ENCODE results near the gene SPEG. TPM values are rescaled to one million over a fixed set of nuclear protein-coding genes. Genes with fewer than 3 reads are reported as not detected.

SPEG gene
- total RNA-seq (1 to 10 TPM; 8.8 to 9.0 TPM), polyA plus RNA-seq (under 1 TPM; 0.15 to 0.20 TPM)

DNA sequence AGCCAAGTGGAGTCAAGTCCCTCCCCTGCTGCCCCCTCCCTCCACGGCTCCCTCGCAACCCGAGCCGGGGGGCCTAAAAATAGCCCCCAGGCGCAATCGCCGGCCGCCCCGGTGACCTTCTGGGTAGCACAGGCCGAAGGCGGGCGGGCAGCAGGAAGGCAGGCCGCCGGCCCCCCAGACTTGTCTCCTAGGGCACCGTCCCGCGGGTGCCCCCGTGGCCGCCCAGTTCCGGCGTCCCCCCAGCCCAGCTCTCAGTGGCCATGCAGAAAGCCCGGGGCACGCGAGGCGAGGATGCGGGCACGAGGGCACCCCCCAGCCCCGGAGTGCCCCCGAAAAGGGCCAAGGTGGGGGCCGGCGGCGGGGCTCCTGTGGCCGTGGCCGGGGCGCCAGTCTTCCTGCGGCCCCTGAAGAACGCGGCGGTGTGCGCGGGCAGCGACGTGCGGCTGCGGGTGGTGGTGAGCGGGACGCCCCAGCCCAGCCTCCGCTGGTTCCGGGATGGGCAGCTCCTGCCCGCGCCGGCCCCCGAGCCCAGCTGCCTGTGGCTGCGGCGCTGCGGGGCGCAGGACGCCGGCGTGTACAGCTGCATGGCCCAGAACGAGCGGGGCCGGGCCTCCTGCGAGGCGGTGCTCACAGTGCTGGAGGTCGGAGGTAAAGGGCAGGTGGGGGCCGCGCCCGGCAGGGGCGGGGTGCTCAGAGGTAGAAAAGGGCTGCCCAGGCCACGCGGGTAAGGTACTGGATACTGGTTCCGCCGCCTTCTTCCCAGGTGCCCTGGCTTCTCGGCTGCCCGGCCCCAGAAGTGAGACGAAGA lies at the start of gene SPEG:
SPEG (plus strand) TSS at position 126 of the 808 bp plus-strand sequence; CDS start at position 261, 135 bp downstream.
- DNase-seq = no peak
- intact Hi-C loops (cut with micrococcal nuclease) = loop anchor here (1.0 kb wide), 1 partner anchor 32 kb away; no protein-coding TSS in a partner anchor
- H3K27ac Mint-ChIP-seq = no peak within 1 kb of the TSS
- Histone ChIP-seq H3K9me3 (ENCODE audit: control insufficient read depth in 1 of 2, low read length in 2 of 2) (no peaks in the 10 kb centered on the region), H3K36me3 (ENCODE audit: insufficient read depth, low read length) (no peaks in the 10 kb centered on the region), H3K27ac (ENCODE audit: low read depth, low read length) (no peak within 1 kb of the TSS), H3K4me3 (ENCODE audit: low read length in 2 of 2) (no peak within 1 kb of the TSS), H3K27me3 (ENCODE audit: insufficient read depth, low read length) (peaks cover 10% of the 10 kb centered on the region), H3K4me1 (ENCODE audit: insufficient read depth, low read length) (no peaks in the 10 kb centered on the region)
- no peaks in the 10 kb centered on the region for H3K9me3 Mint-ChIP-seq
- POLR2A ChIA-PET (ENCODE audit: partially characterized antibody) = interaction anchor here (0.8 kb wide), 1 partner anchor 155 kb away, joined by 4 read pairs; no protein-coding TSS in a partner anchor
- H3K4me3 Mint-ChIP-seq = peak within 1 kb of the TSS in 1 of 8 donors; percentile 41
- peaks cover 0 to 7% (median 3%) of the 10 kb centered on the region in 4 donors for H3K4me1 Mint-ChIP-seq
- CTCF ChIA-PET (ENCODE audit: partially characterized antibody) = interaction anchor here (1.2 kb wide), 1 partner anchor 95 kb away, joined by 5 read pairs; no protein-coding TSS in a partner anchor
- H3K27me3 Mint-ChIP-seq = peaks cover 6 to 15% of the 10 kb centered on the region in 2 donors
- no peaks in the 10 kb centered on the region for H3K36me3 Mint-ChIP-seq

DNA sequence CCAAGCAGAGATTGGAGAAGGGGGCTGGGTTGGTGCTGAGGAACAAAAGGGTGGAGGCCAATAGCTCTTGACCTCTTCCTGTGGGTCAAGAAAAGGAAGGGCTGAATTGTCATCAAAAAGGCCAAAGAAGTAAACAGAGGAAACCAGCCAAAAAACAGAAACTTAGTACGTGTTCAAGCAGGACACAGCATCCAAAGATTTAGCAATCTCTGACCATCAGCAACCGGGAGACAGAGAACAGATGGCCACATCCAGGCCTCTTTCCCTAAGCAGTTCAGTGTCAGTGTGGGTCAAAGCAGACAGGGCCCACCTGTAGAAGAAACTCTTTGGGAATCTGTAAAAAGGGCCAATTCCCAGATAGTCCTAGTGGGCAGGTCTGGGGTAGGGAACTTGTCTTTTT lies 49.8 kb upstream of the SPEG start:
- peak overlapping the region in 2 of 7 donors; percentile 48 to 65 for H3K27ac Mint-ChIP-seq
- peak overlapping the region in 5 of 8 donors; percentile 39 to 78 (median 60) for H3K4me3 Mint-ChIP-seq
- no peak for DNase-seq
- ChIA-PET CTCF (ENCODE audit: partially characterized antibody) (no interaction called here), POLR2A (ENCODE audit: partially characterized antibody) (no interaction called here)
- H3K36me3 Mint-ChIP-seq = peaks cover 38 to 62% of the 10 kb centered on the region in 2 donors
- Histone ChIP-seq H3K27ac (ENCODE audit: low read depth, low read length) (no peak overlapping the region), H3K4me3 (ENCODE audit: low read length in 2 of 2) (no peak overlapping the region), H3K27me3 (ENCODE audit: insufficient read depth, low read length) (no peaks in the 10 kb centered on the region), H3K9me3 (ENCODE audit: control insufficient read depth in 1 of 2, low read length in 2 of 2) (no peaks in the 10 kb centered on the region), H3K4me1 (ENCODE audit: insufficient read depth, low read length) (peaks cover 22% of the 10 kb centered on the region), H3K36me3 (ENCODE audit: insufficient read depth, low read length) (peaks cover 47% of the 10 kb centered on the region)
- no peaks in the 10 kb centered on the region for H3K9me3 Mint-ChIP-seq
- intact Hi-C loops (cut with micrococcal nuclease) = loop anchor here (5.0 kb wide), 4 partner anchors 88 to 1113 kb away; partner anchors contain the start of genes AAMP and PNKD
- H3K4me1 Mint-ChIP-seq = peaks cover 11 to 36% (median 22%) of the 10 kb centered on the region in 4 donors
- H3K27me3 Mint-ChIP-seq = no peaks in the 10 kb centered on the region

DNA sequence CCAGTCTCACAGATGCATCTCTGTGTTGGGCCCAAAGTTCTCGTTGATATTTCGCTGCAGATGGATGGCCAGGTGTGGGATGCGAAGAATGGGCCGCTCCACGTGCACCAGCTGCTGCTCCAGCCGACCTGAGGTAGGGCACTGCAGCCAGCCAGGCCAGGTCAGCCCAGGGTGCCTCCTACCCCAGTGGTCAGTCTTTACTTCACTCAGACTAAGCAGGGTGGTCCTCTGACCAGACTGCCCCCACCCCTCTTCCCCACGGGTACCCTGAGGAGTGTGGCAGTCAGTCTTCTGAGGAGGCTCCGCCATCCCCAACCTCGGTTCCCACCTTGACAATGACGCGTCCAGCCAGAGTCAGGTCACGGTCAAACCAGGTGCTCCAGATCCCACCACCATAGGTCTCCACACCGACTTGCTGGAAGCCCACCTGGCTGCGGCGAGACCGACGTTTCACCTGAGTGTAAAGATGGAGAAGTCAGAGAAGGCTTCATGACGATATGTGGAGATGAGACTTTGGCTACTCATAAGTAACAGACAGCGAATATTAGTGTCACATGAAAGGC lies 48.6 kb upstream of the SPEG start:
- intact Hi-C loops (cut with micrococcal nuclease) = loop anchor here (5.0 kb wide), 4 partner anchors 89 to 1114 kb away; partner anchors contain the start of genes AAMP and PNKD
- CTCF ChIA-PET (ENCODE audit: partially characterized antibody) = no interaction called here

DNA sequence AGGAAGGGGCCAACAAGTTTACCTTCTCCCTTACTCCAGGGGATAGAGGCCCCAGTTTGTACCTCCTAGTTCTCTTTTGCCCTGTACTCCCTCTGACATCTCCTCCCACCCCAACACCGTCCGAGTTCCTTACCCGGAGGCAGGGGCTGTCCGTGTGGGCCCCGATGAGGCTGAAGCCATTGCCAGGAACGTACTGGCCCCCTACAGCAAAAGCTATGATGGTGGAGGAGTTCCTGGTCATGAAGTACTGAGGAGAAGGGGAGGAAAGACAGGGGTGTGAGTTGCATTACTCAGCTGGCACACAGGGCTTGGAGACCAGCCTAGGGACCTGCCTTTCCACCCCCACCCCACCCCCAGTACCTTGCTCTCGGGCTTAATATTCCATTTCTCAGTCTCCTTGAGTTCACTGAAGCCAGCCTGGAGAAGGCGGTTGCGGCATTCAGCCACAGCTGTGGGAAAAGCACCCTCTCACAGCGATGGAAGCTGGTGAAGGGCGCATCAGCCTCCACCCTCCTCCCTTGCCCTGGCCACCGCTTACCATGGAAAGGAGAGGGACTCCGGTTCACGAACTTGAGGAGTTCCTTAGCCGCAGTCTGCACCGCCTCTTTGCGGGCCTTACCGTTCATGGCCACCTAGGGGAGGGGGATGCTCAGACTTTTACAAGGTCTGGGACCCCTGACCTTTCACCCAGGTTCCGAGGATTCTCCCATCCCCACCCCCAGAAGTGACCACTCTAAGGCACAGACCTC lies 47.9 kb upstream of the SPEG start:
- no peak for DNase-seq
- H3K9me3 ChIP-seq (ENCODE audit: control insufficient read depth in 1 of 2, low read length in 2 of 2) = no peaks in the 10 kb centered on the region
- ChIA-PET CTCF (ENCODE audit: partially characterized antibody) (interaction anchor here (0.6 to 4.3 kb wide), 5 partner anchors 16 to 676 kb away, joined by 3 to 43 read pairs (median 6); partner anchors contain the start of genes NHEJ1 and TTLL4), POLR2A (ENCODE audit: partially characterized antibody) (interaction anchor here (0.9 to 2.7 kb wide), 12 partner anchors 9 to 494 kb away, joined by 3 to 23 read pairs (median 5); partner anchors contain the start of genes ANKZF1, ATG9A, DNAJB2 and GLB1L)
- intact Hi-C loops (cut with micrococcal nuclease) = loop anchor here (5.0 kb wide), 4 partner anchors 89 to 1114 kb away; partner anchors contain the start of genes AAMP and PNKD
- H3K27ac Mint-ChIP-seq = peak overlapping the region; percentile 95 to 98 (median 97)
- no peaks in the 10 kb centered on the region for H3K9me3 Mint-ChIP-seq
- H3K36me3 ChIP-seq (ENCODE audit: insufficient read depth, low read length) = peaks cover 34% of the 10 kb centered on the region
- H3K4me1 Mint-ChIP-seq = peaks cover 11 to 36% (median 22%) of the 10 kb centered on the region in 4 donors
- no peaks in the 10 kb centered on the region for H3K27me3 ChIP-seq (ENCODE audit: insufficient read depth, low read length)
- no peaks in the 10 kb centered on the region for H3K27me3 Mint-ChIP-seq
- H3K36me3 Mint-ChIP-seq = peaks cover 24 to 48% of the 10 kb centered on the region in 2 donors
- peak overlapping the region; percentile 92 to 98 (median 96) for H3K4me3 Mint-ChIP-seq
- H3K4me1 ChIP-seq (ENCODE audit: insufficient read depth, low read length) = peaks cover 22% of the 10 kb centered on the region
- H3K27ac ChIP-seq (ENCODE audit: low read depth, low read length) = peak overlapping the region; percentile 94
- peak overlapping the region; percentile 75 to 88 for H3K4me3 ChIP-seq (ENCODE audit: low read length in 2 of 2)

More for the DNA sequence above, 48.6 kb upstream of the SPEG start:
- H3K27me3 ChIP-seq (ENCODE audit: insufficient read depth, low read length) = no peaks in the 10 kb centered on the region
- Mint-ChIP-seq H3K27ac (peak overlapping the region in 3 of 7 donors; percentile 52 to 86 (median 63)), H3K36me3 (peaks cover 30 to 55% of the 10 kb centered on the region in 2 donors), H3K9me3 (no peaks in the 10 kb centered on the region), H3K4me1 (peaks cover 11 to 36% (median 22%) of the 10 kb centered on the region in 4 donors), H3K4me3 (peak overlapping the region; percentile 44 to 98 (median 82)), H3K27me3 (no peaks in the 10 kb centered on the region)
- no peak for DNase-seq
- peaks cover 22% of the 10 kb centered on the region for H3K4me1 ChIP-seq (ENCODE audit: insufficient read depth, low read length)
- H3K9me3 ChIP-seq (ENCODE audit: control insufficient read depth in 1 of 2, low read length in 2 of 2) = no peaks in the 10 kb centered on the region
- POLR2A ChIA-PET (ENCODE audit: partially characterized antibody) = interaction anchor here (1.2 to 2.7 kb wide), 3 partner anchors 107 to 210 kb away, joined by 3 to 23 read pairs (median 6); partner anchors contain the start of genes ANKZF1, ATG9A and DNAJB2
- no peak overlapping the region for H3K4me3 ChIP-seq (ENCODE audit: low read length in 2 of 2)
- peaks cover 40% of the 10 kb centered on the region for H3K36me3 ChIP-seq (ENCODE audit: insufficient read depth, low read length)
- no peak overlapping the region for H3K27ac ChIP-seq (ENCODE audit: low read depth, low read length)

DNA sequence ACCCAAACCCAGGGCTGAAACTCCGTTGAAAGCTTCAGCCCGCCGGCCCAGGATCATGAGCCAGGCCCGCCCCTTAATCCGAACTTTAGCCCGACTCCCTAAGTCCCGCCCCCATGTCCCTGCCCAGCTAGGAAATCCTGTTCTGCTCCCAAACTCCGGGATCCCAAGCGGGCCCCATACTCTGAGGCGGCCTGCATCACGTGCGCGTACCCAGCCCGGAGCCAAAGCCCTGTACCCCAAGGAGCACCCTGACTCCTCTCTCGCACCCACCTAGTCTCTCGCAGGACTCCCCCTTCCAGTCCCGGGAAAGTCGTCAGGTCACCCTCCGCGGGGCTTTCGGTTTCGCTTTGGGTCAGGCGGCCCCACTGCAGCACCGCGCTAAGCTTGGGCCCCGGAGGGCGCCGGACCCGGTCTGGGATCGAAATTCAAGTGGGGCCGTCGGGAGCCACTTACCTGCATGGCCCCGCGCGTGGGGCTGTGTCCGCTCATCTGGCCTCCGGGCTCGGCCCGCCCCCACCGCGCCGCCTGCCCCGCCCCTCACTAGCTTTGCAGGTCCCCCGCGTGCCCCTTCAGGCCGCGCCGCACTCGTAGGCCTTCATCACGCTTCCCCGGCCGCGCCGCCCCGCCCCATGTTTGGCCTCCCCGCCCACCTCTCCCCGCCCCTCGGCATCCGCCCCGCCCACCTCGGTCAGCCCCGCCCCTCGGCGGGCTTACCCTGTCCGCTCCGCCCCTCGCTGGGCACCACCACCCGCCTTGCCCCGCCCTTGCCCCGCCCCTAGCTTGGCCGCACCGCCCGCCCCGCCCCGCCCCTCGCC lies 47.1 kb upstream of the SPEG start, which contains the start of gene DNPEP:
DNPEP (minus strand) TSS at position 607 of the 815 bp plus-strand sequence; CDS start at position 489, 118 bp downstream.
- Histone ChIP-seq H3K9me3 (ENCODE audit: control insufficient read depth in 1 of 2, low read length in 2 of 2) (no peaks in the 10 kb centered on the region), H3K27ac (ENCODE audit: low read depth, low read length) (peak within 1 kb of the TSS; percentile 94), H3K4me1 (ENCODE audit: insufficient read depth, low read length) (peaks cover 22% of the 10 kb centered on the region), H3K4me3 (ENCODE audit: low read length in 2 of 2) (peak within 1 kb of the TSS; percentile 75 to 88), H3K36me3 (ENCODE audit: insufficient read depth, low read length) (peaks cover 26% of the 10 kb centered on the region), H3K27me3 (ENCODE audit: insufficient read depth, low read length) (no peaks in the 10 kb centered on the region)
- H3K9me3 Mint-ChIP-seq = no peaks in the 10 kb centered on the region
- H3K27me3 Mint-ChIP-seq = no peaks in the 10 kb centered on the region
- peaks cover 17 to 40% of the 10 kb centered on the region in 2 donors for H3K36me3 Mint-ChIP-seq
- peak within 1 kb of the TSS; percentile 92 to 98 (median 96) for H3K4me3 Mint-ChIP-seq
- peak; percentile 87 to 95 (median 89) for DNase-seq
- peaks cover 11 to 36% (median 22%) of the 10 kb centered on the region in 4 donors for H3K4me1 Mint-ChIP-seq
- intact Hi-C loops (cut with micrococcal nuclease) = loop anchor here (1.0 to 5.0 kb wide), 14 partner anchors 90 to 1115 kb away; partner anchors contain the start of genes AAMP, BCS1L, CHPF and CNOT9
- CTCF ChIA-PET (ENCODE audit: partially characterized antibody) = interaction anchor here (0.6 to 4.3 kb wide), 12 partner anchors 10 to 728 kb away, joined by 3 to 43 read pairs (median 7); partner anchors contain the start of genes BCS1L, GMPPA, NHEJ1 and TTLL4
- POLR2A ChIA-PET (ENCODE audit: partially characterized antibody) = interaction anchor here (0.9 to 2.7 kb wide), 17 partner anchors 9 to 728 kb away, joined by 3 to 23 read pairs (median 6); partner anchors contain the start of genes ANKZF1, ATG9A, BCS1L and CNPPD1
- peak within 1 kb of the TSS; percentile 95 to 98 (median 97) for H3K27ac Mint-ChIP-seq
